ENCODE results near the gene RFC4.
"Not testable (repeated sequence)": the region's sequence is repeated elsewhere in the genome, so short reads cannot be mapped to it uniquely, and the experiment has no call there.

Gene RFC4

DNA sequence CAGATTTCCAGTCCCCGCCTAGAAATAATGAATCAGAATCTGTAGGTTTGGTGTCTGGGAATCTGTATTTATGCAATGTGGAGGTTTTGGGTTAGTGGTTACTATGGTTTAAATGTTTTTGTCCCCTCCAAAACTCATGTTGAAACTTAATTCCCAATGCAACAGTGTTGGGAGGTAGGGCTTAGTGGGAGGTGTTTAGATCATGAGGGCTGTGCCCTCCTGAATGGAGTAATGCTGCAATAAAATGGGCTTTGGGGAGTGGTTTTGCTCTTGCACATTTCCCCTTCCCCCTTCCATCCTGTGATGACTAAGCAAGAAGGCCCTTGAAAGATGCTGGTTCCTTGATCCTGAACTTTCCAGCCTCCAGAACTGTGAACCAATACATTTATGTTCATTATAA lies 9.2 kb upstream of the RFC4 start:
- TF ChIP-seq POLR2A (IDR thresholded peaks at IDR 0.05; ENCODE audit: low read depth, low read length), result no peak
- DNase-seq (ENCODE audit: insufficient read length, low spot score) (peak; percentile 68), FAIRE-seq (peak; percentile 79)

DNA sequence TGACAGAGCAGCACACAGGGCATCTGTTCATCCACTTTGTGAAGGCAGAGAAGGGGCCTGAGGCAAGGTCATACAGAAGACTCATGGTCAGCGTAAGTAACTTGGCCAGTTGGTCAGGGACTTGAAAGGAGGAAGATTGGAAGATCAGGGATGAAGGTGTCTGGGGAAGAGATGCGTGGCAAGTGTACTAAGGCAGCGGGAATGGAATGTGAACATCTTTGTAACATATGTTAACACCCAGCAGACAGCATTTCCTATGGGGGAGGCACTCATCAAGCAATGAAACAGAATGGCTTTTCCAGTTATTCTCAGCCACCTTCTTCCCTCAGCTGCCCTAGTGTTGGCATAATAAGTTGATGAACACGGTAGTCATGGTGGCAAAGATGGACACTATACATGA lies 7.8 kb upstream of the RFC4 start:
- FAIRE-seq, result no peak
- DNase-seq (ENCODE audit: insufficient read length, low spot score), result no peak
- TF ChIP-seq POLR2A (IDR thresholded peaks at IDR 0.05; ENCODE audit: low read depth, low read length), result no peak

DNA sequence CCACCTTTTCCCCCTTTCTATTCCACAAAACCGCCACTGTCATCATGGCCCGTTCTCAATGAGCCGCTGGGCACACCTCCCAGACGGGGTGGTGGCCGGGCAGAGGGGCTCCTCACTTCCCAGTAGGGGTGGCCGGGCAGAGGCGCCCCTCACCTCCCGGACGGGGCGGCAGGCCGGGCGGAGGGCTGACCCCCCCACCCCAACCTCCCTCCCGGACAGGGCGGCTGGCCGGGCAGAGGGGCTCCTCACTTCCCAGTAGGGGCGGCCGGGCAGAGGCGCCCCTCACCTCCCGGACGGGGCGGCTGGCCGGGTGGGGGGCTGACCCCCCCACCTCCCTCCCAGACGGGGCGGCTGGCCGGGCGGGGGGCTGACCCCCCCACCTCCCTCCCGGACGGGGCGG lies 5.0 kb upstream of the RFC4 start:
- DNase-seq (ENCODE audit: insufficient read length, low spot score); FAIRE-seq: not testable (repeated sequence)

GRCh38 chr3:186810336-186810996 lies 4.2 kb upstream of the RFC4 start:
- DNase-seq (ENCODE audit: insufficient read length, low spot score), result no peak
- no peak for TF ChIP-seq POLR2A (IDR thresholded peaks at IDR 0.05; ENCODE audit: low read depth, low read length)
- no peak for FAIRE-seq

- no peak for TF ChIP-seq POLR2A (IDR thresholded peaks at IDR 0.05; ENCODE audit: low read depth, low read length)
- DNase-seq (ENCODE audit: insufficient read length, low spot score) (no peak), FAIRE-seq (no peak)
Observed at GRCh38 chr3:186807231-186807630, 949 bp upstream of the RFC4 start.

DNA sequence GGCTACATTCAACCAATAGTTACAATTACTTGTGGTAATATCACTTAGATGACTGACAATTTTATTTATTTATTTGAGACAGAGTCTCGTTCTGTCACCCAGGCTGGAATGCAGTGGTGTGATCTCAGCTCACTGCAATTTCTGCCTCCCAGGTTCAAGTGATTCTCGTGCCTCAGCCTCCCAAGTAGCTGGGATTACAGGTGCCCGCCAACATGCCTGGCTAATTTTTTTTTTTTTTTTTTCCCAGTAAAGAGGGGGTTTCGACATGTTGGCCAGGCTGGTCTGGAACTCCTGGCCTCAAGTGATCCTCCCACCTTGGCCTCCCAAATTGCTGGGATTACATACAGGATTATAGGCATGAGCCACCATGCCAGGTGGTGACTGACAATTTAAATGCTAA lies 2.8 kb downstream of the RFC4 start:
- not testable (repeated sequence) for FAIRE-seq; DNase-seq (ENCODE audit: insufficient read length, low spot score)

DNA sequence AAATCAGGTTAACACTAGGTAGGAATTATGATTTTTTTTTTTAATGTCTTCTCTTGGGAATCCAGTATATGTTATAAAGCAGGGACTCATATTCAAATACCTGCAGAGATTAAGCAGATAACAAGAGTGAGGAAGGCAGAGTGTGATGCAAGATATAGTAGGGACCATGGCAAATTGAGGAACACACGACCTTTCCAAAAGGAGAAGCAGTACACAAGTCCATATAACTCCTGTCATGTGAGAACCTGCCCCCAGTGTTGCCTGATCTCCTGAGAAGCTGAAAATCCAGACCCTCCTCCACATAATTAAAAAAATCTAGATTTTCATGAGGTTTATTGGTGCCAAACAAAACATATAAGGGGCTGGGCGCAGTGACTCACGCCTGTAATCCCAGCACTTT lies 3.6 kb downstream of the RFC4 start:
- no peak for FAIRE-seq

DNA sequence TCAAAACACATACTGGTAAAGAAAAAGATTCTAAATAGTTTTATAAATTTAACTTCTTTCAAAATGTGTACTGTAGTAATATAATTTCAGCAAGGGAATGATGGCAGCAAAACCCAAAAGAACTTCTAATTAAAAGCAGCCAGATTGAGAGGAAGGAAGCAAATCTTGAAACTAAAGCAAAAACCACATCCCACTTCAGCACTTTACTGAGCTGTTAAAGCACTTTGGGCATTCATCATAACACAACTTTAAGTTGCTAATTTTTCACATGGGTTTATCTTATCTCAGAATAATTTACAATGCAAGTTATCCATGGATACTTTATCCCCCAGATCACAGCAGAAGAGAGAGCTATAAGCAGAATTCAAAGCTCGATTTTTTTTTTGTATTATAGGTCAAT lies 6.0 kb downstream of the RFC4 start:
- FAIRE-seq (no peak), DNase-seq (ENCODE audit: insufficient read length, low spot score) (no peak)
- TF ChIP-seq POLR2A (IDR thresholded peaks at IDR 0.05; ENCODE audit: low read depth, low read length), result no peak

More for the DNA sequence above, 3.6 kb downstream of the RFC4 start:
- DNase-seq (ENCODE audit: insufficient read length, low spot score), result no peak
- no peak for TF ChIP-seq POLR2A (IDR thresholded peaks at IDR 0.05; ENCODE audit: low read depth, low read length)

DNA sequence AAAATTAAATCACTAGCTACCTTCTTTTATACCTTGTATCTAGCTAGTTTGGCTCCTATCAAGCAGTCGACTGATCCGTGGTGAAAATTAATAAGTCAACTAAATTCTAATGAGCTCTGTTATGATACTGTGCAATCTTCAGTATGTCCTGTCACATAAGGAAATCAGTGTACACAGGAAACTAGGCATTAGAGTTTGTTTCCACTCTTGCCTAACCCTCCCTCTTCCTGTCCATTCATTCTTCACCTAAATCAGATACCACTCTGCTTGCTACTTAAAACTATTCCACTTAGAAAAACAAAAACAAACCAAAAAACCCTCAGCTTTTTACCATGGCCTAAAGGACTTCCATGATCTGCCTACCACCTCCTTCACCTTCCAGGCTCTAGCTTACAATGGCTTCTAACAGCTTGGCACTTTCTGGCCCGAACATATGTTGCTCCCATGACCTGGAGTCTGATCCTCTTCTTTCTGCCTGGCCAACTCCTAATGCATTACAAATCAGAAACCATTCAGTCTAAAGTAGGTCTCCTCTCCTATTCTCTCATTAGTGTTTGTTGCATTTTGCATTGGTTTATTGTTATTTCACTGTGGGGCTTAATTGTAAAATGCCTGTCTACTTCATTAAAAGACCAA lies 7.9 kb downstream of the RFC4 start:
- DNase-seq (ENCODE audit: insufficient read length, low spot score), result no peak
- TF ChIP-seq POLR2A (IDR thresholded peaks at IDR 0.05; ENCODE audit: low read depth, low read length), result no peak
- FAIRE-seq, result peak; percentile 89

DNA sequence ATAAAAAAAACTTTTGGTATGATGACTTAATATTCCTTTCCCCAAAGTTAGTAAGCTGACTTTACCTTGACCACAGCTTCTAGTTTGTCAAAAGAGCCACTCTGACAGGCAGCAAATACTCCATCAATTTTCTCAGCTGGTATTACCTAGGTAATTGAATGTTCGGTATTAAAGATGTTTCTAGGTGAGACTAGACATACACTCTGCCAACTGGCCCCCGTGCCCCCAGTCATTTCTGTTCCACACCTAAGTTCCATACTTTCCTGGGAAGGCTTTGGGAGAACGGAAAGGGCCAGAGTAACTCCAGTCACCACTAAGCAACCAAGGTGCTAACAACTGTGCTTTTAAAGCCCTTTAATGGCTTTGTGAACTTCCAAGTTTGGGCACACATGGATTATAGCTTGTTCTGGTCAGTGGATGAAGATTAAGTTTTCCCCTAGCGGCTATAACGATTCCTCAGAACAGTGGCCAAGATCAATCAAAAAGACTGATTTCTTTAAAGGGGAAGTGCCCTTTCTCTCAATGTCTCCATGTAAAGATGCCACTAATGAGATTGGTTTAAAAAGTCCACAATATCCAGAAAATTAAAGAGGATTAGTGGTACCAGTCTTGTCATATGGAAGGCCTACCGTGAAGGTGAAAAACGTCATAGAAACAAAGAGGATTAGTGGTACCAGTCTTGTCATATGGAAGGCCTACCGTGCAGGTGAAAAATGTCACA lies 15.9 kb downstream of the RFC4 start:
- no peak for DNase-seq (ENCODE audit: insufficient read length, low spot score)
- FAIRE-seq, result peak; percentile 96

DNA sequence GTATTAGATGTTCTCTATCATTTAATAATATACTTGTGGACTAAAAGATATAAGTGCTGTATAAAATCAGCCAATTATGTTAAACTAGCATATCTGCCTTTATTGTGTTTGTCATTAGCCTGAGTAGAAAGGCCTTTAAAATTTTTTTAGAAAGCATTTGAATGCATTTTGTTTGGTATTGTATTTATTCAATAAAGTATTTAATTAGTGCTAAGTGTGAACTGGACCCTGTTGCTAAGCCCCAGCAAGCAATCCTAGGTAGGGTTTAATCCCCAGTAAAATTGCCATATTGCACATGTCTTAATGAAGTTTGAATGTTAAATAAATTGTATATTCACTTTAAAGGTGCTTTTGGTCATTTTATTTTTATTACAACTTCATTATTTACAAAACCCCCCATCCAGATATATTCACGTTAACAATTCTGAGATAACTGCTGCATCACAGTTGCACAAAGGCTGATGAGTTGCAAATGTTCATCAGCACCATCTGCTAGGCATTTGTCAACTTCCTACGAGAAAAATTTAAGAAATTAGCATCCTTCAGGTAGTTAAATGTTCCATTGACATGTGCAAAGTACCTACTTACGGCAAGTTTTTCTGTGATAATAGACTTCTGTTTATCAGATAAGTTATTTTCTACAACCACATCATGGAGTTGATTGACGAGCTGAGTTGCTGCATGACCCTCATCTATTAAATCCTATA lies 16.6 kb downstream of the RFC4 start:
- FAIRE-seq, result no peak
- DNase-seq (ENCODE audit: insufficient read length, low spot score), result no peak

More for the DNA sequence above, 15.9 kb downstream of the RFC4 start:
- no peak for TF ChIP-seq POLR2A (IDR thresholded peaks at IDR 0.05; ENCODE audit: low read depth, low read length)

DNA sequence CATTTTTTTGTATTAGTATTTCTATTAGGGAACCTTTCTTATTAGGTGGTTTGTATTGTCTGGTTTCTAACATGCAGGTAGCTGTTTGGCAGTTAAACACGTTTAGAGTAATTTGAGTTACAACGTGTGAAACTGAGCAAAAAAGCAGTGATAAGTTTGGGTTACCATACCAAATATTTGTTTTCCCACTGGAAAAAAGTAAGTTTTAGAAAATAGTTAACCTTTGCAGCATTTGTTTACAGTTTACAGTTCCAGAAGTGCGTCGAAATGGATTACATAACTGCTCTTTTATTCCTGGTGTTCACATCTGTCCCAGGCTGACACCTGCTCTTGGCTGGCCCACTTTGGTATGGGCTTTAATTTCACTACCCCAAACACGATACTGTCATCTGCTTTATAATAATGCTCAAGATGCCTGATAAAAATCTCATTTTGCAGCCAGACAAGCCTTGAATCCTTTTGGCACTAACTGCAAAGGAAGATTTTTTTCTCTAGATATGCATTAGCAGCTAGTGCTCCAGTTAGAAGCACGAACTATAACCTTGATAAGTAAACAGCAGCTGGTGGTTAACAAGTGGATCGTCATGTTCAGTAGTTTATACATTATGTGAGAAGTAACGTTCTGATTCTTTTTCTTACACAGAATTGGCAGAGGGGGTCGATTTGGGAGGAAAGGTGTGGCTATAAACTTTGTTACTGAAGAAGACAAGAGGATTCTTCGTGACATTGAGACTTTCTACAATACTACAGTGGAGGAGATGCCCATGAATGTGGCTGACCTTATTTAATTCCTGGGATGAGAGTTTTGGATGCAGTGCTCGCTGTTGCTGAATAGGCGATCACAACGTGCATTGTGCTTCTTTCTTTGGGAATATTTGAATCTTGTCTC lies 17.6 kb downstream of the RFC4 start:
- DNase-seq (ENCODE audit: insufficient read length, low spot score) (no peak), FAIRE-seq (peak; percentile 74)
- no peak for TF ChIP-seq POLR2A (IDR thresholded peaks at IDR 0.05; ENCODE audit: low read depth, low read length)

More for the DNA sequence above, 16.6 kb downstream of the RFC4 start:
- no peak for TF ChIP-seq POLR2A (IDR thresholded peaks at IDR 0.05; ENCODE audit: low read depth, low read length)

Data from H54 (cell line).